DMS 273 (cell line): ENCODE results near the gene CNDP1.
"Not testable (repeated sequence)": the region's sequence is repeated elsewhere in the genome, so short reads cannot be mapped to it uniquely, and the experiment has no call there.

Experiments used
- DNase-seq: peaks from one replicate; lab custom pipeline; 2025; ENCODE audit not compliant: unreplicated experiment; lab: John Stamatoyannopoulos, UW

The CNDP1 gene

GRCh38 chr18:74544898-74545297 is 10.6 kb downstream of the CNDP1 start:
- DNase-seq, result no peak

GRCh38 chr18:74546007-74546406 is 11.7 kb downstream of the CNDP1 start:
- DNase-seq, result no peak

DNA sequence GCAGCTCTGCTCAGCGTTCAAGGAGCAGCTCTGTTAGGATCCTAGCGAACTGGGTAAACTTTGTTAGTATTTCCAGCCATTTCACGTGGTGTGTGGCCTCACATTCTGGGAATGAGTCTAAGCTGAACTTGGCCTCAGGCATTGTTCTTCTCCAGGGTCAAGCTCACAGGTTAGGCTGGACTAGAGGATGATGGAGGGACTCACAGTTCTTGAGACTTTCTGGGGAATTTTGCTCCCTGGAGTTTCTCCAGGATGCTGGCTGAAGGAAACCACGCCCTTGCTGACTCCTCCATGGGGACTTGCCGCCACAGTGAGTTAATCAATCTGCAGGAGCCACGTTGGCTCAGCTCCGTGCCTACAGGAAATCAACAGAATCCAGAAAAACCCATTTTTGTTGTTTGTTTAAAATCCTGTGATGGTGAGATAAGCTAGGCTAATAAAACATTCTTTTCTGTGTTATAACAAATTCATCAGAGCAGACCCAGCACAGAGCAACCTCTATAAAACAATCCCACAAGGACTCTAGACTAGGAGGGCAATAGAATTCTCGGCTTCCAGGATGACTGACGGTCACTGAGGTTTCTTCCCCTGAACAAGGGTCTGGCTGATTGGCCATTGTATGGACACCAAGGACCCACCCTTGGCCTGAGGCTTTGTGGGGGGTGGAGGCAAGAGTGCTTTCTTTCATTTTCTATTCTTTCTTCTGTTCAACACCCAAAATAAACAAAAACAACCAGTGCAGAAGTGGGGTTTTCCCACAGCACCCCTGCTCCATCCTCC is 12.6 kb downstream of the CNDP1 start:
- DNase-seq, result no peak

DNA sequence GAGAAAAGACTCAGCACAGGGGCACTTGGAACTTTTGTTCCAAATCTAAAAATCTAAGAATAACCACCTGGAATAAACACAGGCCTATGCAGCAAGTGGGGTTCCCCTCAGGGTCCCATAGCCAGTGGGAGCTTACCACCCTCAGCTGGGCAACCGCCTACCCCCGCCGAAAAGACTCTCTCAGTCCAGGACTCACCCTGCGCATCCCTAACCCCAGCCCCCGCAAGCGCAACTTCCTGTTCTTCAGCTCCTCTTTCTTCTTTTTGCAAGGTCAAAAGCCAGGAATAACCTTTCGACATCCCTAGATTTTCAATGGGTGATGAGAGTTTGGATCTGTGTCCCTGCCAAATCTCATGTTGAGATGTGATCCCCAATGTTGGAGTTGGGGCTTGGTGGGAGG is 13.6 kb downstream of the CNDP1 start:
- no peak for DNase-seq

- DNase-seq, result no peak
These were observed 15.3 kb downstream of the CNDP1 start for GRCh38 chr18:74549591-74550104.

DNA sequence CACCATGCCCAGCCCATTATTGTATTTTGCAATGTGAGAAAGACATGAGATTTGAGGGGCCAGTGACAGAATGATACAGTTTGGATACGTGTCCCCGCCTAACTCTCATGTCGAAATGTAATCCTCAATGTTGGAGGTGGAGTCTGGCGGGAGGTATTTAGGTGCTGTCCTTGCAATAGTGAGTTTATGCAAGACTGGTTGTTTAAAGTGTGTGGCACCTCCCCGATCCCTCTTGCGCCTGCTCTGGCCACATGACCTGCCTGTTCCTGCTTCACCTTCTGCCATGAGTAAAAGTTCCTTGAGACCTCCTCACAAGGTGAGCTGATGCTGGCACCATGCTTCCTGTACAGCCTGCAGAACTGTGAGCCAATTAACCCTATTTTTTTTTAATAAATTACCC is 16.6 kb downstream of the CNDP1 start:
- no peak for DNase-seq

DNA sequence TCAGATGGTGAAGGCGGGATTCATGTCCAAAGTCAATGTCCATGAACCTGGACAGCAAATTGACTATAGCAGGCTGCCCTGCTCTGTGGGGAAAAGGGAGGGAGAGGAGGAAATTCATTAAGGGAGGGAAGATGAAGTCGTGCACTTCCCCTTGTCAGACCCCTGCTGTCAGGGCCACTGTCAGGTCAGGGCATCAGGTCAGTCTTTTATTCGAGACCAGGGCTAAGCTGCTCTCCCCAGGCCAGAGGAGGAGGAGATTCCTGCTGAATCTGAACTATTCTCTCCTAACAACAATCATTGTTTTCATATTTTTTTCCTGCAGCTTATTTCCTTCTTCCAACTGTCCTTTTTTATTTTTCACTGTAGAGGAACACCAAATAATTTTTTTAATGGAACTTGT is 17.2 kb downstream of the CNDP1 start:
- DNase-seq, result no peak

GRCh38 chr18:74551936-74552555 is 17.7 kb downstream of the CNDP1 start:
- peak; percentile 90 for DNase-seq

DNA sequence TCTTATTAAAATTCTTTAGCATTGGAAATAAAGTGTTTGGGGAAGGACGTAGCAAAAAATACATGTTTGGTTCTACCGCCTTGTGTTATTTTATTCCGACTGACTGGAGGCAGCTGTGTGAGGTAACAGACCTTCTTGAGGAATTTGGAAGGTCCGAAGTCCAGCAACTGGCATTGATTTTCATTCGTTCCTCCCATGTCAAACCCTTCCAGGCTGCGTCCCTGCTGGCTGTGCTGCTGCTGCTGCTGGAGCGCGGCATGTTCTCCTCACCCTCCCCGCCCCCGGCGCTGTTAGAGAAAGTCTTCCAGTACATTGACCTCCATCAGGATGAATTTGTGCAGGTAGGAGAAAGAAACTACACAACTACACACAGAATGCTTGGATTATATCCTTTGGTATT is 21.8 kb downstream of the CNDP1 start:
- no peak for DNase-seq

DNA sequence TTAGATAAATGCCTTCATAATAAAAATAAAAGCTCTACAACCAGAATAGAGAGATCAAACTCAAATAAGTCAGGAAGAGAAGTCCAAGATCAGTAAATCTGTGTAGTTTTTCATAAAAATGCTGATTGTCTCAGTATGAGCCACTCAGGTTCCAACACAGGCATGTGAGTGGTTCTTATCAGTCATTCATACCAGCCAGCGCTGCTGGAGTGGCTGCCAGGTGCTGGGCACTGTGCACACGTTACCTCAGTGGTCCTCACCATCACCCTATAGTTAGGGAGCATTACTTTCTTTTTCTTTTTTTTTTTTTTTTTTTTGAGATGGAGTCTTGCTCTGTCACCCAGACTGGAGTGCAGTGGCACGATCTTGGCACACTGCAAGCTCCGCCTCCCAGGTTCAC is 23.8 kb downstream of the CNDP1 start:
- DNase-seq, result no peak

DNA sequence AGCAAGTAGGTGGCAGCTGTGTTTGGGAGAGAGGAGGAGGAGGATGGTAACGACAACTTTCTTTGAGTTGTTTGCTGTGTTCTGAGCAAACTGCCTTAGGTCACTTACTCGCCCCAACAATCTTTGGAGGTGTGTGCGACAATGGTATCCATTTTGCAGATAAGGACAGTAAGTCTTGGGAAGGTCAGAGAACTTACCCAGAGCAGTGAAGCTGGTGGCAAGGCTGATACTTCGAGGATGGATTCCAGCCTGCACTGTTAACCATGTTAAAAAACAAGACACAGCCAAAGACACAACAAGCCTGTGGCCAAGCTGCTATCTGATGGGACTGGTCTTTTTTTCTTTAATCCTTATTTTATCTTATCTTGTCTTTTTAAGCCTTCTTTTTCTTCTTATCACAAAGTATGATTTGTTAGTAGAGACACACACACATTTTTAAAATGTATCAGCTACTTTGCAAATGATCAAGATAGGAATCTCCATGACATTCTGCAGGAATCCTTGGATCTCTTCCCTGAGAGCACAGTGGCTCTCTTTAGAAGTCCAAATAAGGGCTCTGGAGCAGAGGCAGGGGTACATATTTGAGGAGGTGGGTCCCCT is 27.9 kb downstream of the CNDP1 start:
- no peak for DNase-seq

DNA sequence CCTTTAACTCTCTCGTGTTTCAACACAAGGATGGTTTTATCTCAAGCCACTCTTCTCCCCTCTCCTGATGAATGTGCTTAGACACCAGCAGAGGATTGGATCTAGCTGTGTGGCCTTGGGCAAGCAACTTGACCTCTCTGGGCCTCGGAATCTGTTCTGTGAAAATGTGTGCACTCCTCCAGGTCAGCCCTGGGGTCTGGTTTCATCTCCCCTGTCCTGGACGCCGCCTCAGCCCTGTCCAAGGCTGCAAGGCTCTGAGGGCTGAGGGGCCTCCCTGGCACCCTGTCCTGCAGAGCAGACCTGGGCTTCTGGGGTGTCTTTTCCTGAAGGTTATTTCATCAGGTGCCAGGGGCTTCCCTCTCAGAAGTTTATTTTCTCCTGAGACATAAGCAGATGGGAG is 28.5 kb downstream of the CNDP1 start:
- no peak for DNase-seq

DNA sequence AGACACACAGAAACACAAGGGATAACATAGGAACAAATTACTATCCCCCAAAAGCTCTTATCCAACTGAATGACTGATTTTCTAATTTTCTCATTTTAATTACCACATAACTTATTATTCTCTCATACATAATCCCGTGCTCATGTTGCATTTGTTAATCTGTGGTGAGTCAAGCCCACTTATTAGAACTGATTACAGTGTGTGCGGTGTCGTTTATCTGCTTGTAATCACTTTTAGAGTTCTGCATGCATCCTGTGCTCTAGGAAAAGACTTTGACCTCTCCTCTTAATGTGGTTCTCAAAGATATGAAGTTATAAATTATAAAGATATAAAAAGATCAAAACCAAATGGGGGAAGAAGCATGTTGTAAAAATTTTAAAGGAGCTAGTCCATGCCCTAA is 29.7 kb downstream of the CNDP1 start:
- no peak for DNase-seq

- DNase-seq, result not testable (repeated sequence)
These were observed 30.9 kb downstream of the CNDP1 start for GRCh38 chr18:74565164-74565563.

DNA sequence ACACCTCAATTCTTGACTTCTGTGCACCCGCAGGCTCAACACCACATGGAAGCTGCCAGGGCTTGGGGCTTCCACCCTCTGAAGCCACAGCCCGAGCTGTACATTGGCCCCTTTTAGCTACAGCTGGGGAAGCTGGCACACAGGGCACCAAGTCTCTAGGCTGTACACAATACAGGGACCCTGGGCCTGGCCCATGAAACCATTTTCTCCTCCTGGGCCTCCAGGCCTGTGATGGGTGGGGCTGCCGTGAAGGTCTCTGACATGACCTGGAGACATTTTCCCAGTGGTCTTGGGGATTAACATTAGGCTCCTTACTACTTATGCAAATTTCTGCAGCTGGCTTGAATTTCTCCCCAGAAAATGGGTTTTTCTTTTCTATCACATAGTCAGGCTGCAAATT is 31.7 kb downstream of the CNDP1 start:
- not testable (repeated sequence) for DNase-seq

DNA sequence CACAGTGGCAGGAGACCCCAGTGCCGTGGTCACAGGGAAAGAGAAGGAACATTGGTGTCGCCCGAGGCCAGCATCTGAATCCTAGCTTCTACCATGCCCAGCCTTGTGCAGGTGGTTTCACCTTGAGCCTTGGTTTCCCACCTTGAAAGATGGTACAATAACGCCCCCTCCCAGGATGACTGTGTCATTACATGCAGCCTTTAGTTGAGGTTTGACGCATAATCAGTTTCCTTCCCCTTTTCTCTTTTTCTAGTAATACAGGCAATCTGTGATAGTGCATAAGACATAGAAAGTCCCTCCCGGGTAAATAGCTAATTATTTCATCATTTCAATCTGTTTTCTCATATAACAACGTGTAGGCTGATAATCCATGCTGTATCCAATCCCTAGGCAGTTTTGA is 33.5 kb downstream of the CNDP1 start:
- no peak for DNase-seq

DNA sequence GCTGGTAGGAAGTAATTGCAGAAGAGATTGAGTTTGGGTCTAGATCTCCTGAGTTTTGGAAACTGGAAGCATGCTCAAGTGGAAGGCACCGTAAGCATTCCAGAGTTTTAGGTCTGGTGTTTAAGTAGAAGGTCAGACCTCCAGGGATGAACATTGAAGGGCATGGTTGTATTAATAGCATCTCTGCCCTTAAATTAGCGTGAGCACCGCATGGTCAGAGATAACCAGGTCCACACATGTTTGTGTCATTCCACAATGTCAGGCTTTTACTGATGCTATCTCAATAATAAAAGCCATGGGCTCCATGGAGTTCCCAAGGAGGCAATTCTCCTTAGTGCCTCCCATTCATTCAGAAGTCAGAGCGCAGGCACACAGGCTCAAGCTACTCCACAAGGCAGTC is 35.1 kb downstream of the CNDP1 start:
- no peak for DNase-seq

DNA sequence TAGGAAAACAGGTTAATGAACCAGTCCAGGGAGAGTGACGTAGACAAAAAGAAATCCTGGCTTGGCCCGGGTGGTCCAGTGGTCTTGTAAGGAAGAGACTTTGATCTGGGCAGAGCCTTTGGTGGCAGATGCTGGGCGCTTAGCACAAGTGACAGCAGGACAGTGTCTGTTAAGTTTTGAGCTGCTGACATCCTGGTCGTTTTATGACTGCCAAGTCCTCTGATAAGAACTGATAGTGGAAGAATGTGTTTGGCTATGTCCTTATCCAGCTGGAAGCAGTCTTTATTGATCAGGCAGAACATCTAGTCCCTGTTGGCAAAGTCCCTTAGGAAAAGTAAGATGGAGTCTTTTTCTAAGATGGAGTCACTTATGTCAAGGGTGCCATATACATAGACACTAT is 36.0 kb downstream of the CNDP1 start:
- no peak for DNase-seq

GRCh38 chr18:74571895-74572680 is 37.8 kb downstream of the CNDP1 start:
- no peak for DNase-seq

- no peak for DNase-seq
These were observed 38.8 kb downstream of the CNDP1 start for GRCh38 chr18:74573053-74573452.

DNA sequence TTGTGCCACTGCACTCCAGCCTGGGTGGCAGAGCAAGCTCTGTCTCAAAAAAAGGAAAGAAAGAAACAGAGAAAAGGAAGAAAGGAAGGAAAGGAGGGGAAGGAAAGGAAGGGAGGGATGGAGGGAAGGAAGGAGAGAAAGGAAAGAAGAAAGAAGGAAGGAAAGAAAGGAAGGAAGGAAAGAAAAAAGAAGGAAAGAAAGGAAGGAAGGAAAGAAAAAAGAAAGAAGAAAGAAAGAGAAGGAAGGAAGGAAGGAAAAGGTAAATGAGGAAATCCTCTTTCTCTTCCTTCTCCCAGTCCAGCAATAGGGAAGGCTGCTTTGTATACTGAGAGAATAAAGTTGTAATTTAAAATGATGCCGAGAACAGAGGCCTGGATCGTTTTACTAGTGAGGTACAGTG is 40.6 kb downstream of the CNDP1 start:
- no peak for DNase-seq
